Esophagus muscularis mucosa (tissue), 4 donors: ENCODE results near the gene PTEN. TPM values are rescaled to one million over a fixed set of nuclear protein-coding genes. Genes with fewer than 3 reads are reported as not detected.
"Not testable (repeated sequence)": the region's sequence is repeated elsewhere in the genome, so short reads cannot be mapped to it uniquely, and the experiment has no call there.

Source experiments
- DNase-seq: peaks from one replicate; pipeline ENCODE4 v3.0.0-alpha.2; 2017; ENCODE audit errors: extremely low spot score
- H3K27ac ChIP-seq, 4 donors: fragments of 200-600 bp; sonication (generic); replicated peaks in 1 of 4; 1 replicate in 3 of 4; 2 replicates in 1 of 4; pipeline ENCODE4 v1.5.1; 2016 to 2019; ENCODE audit warnings: mild to moderate bottlenecking in 1 of 4
- H3K27me3 ChIP-seq, 4 donors: fragments of 200-600 bp; sonication (generic); one replicate each; pipeline versions ENCODE4 v1.5.1 to v1.6.0; 2016 to 2019
- H3K36me3 ChIP-seq, 4 donors: fragments of 200-600 bp; sonication (generic); one replicate each; pipeline ENCODE4 v1.5.1; 2016 to 2019
- H3K4me1 ChIP-seq, 4 donors: fragments of 200-600 bp; sonication (generic); one replicate each; pipeline ENCODE4 v1.5.1; 2016 to 2019
- H3K4me3 ChIP-seq, 4 donors: fragments of 200-600 bp; sonication (generic); 1 replicate in 2 of 4; 2 replicates in 2 of 4; pipeline ENCODE4 v1.5.1; 2016 to 2019; ENCODE audit warnings: mild to moderate bottlenecking in 4 of 4, moderate library complexity in 1 of 4
- H3K9me3 ChIP-seq, 4 donors: fragments of 200-600 bp; sonication (generic); 1 replicate in 3 of 4; 2 replicates in 1 of 4; pipeline ENCODE4 v1.5.1; 2016 to 2019
- CTCF ChIP-seq, 3 experiments: fragments of 200-600 bp in 2 of 3; fragments of 450-650 bp in 1 of 3; sonication (generic) in 2 of 3; IDR thresholded peaks; one replicate each; pipeline ENCODE4 v1.5.1; 2017 to 2019; ENCODE audit warnings: antibody characterized with exemption in 3 of 3, mild to moderate bottlenecking in 2 of 3, moderate library complexity in 1 of 3
- EP300 ChIP-seq: sonication (generic); formaldehyde crosslinking; IDR thresholded peaks from one replicate; pipeline ENCODE4 v1.6.1; 2017; ENCODE audit warnings: antibody characterized with exemption
- POLR2A ChIP-seq: fragments of 450-650 bp; IDR thresholded peaks from one replicate; pipeline ENCODE4 v1.6.1; 2017; ENCODE audit warnings: antibody characterized with exemption, moderate library complexity, mild to moderate bottlenecking, low read depth
- POLR2AphosphoS5 ChIP-seq, 2 donors: sonication (generic); formaldehyde crosslinking; IDR thresholded peaks; one replicate each; pipeline ENCODE4 v1.6.1; 2017; ENCODE audit warnings: antibody characterized with exemption in 2 of 2
- WGBS: methylation state at CpG from one replicate; pipeline ENCODE4 v1.1.5; 2018; 5-methylcytosine and 5-hydroxymethylcytosine counted together
- intact Hi-C: fragments of 100-400 bp; cut with DNase I; formaldehyde crosslinking; loops from one replicate; pipeline ENCODE4 v1.15.1; 2023
- total RNA-seq, 4 donors: library from RNA; depleted of rRNA; stranded (reverse); fragments of >200 nt; gene quantifications; one replicate each; pipeline versions ENCODE4 v1.1.0 to v1.2.1, GENCODE V29; 2016

Gene PTEN
- total RNA-seq, 4 donors from 2014 or later = 83.2 to 117 (median 94.3) TPM

- TF ChIP-seq CTCF (IDR thresholded peaks at IDR 0.05) = no peak
- no peak for TF ChIP-seq EP300
- TF ChIP-seq POLR2AphosphoS5 (IDR thresholded peaks at IDR 0.05) = no peak
- no peak for TF ChIP-seq POLR2A
- H3K27me3 ChIP-seq = no peaks in the 10 kb centered on the region
- peaks cover 15 to 62% (median 56%) of the 10 kb centered on the region in 4 donors for H3K4me1 ChIP-seq
- DNase-seq = no peak
- 9% methylated on average over 1 of the region's 1 CpG for WGBS
- H3K9me3 ChIP-seq = no peaks in the 10 kb centered on the region
- no peaks in the 10 kb centered on the region for H3K36me3 ChIP-seq
- H3K4me3 ChIP-seq = peak overlapping the region; percentile 79 to 95 (median 87)
- intact Hi-C loops = loop anchor here (5.0 kb wide), 1 partner anchor 84 kb away; no protein-coding TSS in a partner anchor
- peak overlapping the region; percentile 18 to 99 (median 98) for H3K27ac ChIP-seq
These were observed 4.9 kb downstream of the PTEN start for GRCh38 chr10:87868277-87868676.

- not testable (repeated sequence) for H3K27me3 ChIP-seq, DNase-seq, H3K36me3 ChIP-seq, H3K9me3 ChIP-seq
- Histone ChIP-seq H3K4me1 (peaks cover 15 to 71% (median 65%) of the 10 kb centered on the region in 4 donors), H3K4me3 (peak overlapping the region; percentile 79 to 95 (median 87)), H3K27ac (peak overlapping the region in 3 of 4 donors; percentile 2 to 99 (median 37))
- intact Hi-C loops = loop anchor here (5.0 kb wide), 1 partner anchor 83 kb away; no protein-coding TSS in a partner anchor
- WGBS = 82% methylated on average over 9 of the region's 9 CpGs
These were observed 5.7 kb downstream of the PTEN start for GRCh38 chr10:87869139-87869538.

GRCh38 chr10:87869773-87870551, 6.5 kb downstream of the PTEN start:
- Histone ChIP-seq H3K27ac (peak overlapping the region in 2 of 4 donors; percentile 11 to 37), H3K4me3 (peak overlapping the region; percentile 29 to 95 (median 84)), H3K27me3 (no peaks in the 10 kb centered on the region), H3K4me1 (peaks cover 18 to 79% (median 73%) of the 10 kb centered on the region in 4 donors), H3K36me3 (no peaks in the 10 kb centered on the region), H3K9me3 (no peaks in the 10 kb centered on the region)
- TF ChIP-seq CTCF (IDR thresholded peaks at IDR 0.05) (no peak), POLR2AphosphoS5 (IDR thresholded peaks at IDR 0.05) (no peak), EP300 (no peak), POLR2A (no peak)
- intact Hi-C loops = loop anchor here (5.0 kb wide), 1 partner anchor 82 kb away; no protein-coding TSS in a partner anchor
- no peak for DNase-seq
- 86% methylated on average over 3 of the region's 3 CpGs for WGBS

GRCh38 chr10:87872828-87873227, 9.4 kb downstream of the PTEN start:
- Histone ChIP-seq H3K4me3 (peak overlapping the region in 1 of 4 donors; percentile 4), H3K27ac (no peak overlapping the region), H3K9me3 (no peaks in the 10 kb centered on the region), H3K4me1 (peaks cover 35 to 93% (median 89%) of the 10 kb centered on the region in 4 donors), H3K36me3 (peaks cover 0 to 1% (median 0%) of the 10 kb centered on the region in 4 donors), H3K27me3 (no peaks in the 10 kb centered on the region)
- TF ChIP-seq POLR2AphosphoS5 (IDR thresholded peaks at IDR 0.05) (no peak), POLR2A (no peak), EP300 (no peak), CTCF (IDR thresholded peaks at IDR 0.05) (no peak)
- intact Hi-C loops = no loop called here
- no peak for DNase-seq
- 96% methylated on average over 6 of the region's 6 CpGs for WGBS

- no peak for DNase-seq
- peak overlapping the region in 1 of 4 donors; percentile 18 for H3K27ac ChIP-seq
- H3K4me3 ChIP-seq = no peak overlapping the region
- peaks cover 42 to 93% (median 86%) of the 10 kb centered on the region in 4 donors for H3K4me1 ChIP-seq
- no peaks in the 10 kb centered on the region for H3K9me3 ChIP-seq
- intact Hi-C loops = no loop called here
- H3K36me3 ChIP-seq = peaks cover 0 to 8% (median 0%) of the 10 kb centered on the region in 4 donors
- TF ChIP-seq CTCF (IDR thresholded peaks at IDR 0.05) = no peak
- no peak for TF ChIP-seq POLR2AphosphoS5 (IDR thresholded peaks at IDR 0.05)
- TF ChIP-seq EP300 = no peak
- no peak for TF ChIP-seq POLR2A
- no peaks in the 10 kb centered on the region for H3K27me3 ChIP-seq
- WGBS = 74% methylated on average over 2 of the region's 2 CpGs
These were observed 10.2 kb downstream of the PTEN start for GRCh38 chr10:87873656-87874055.
